Tibial artery (tissue), 4 donors: Measurements from ENCODE around the gene DNAJB8.
A peak's percentile ranks its signal among the peaks of the same experiment; 100 is the strongest.

ENCODE experiments used
- DNase-seq, 2 donors: peaks; one replicate each; pipeline ENCODE4 v3.0.0-alpha.2; 2019
- H3K27ac ChIP-seq, 2 donors: fragments of 200-600 bp; sonication (generic) in 1 of 2; 1 replicate in 1 of 2; 2 replicates in 1 of 2; pipeline ENCODE4 v1.5.1; 2018 to 2019; ENCODE audit warnings: mild to moderate bottlenecking in 1 of 2
- H3K27me3 ChIP-seq, 2 donors: fragments of 200-600 bp; sonication (generic) in 1 of 2; one replicate each; pipeline versions ENCODE4 v1.5.1 to v1.6.0; 2016 to 2019
- H3K36me3 ChIP-seq, 3 donors: fragments of 200-600 bp; sonication (generic) in 2 of 3; one replicate each; pipeline ENCODE4 v1.5.1; 2016 to 2019; ENCODE audit warnings: mild to moderate bottlenecking in 2 of 3
- H3K4me1 ChIP-seq, 4 donors: fragments of 200-600 bp; sonication (generic) in 2 of 4; 1 replicate in 3 of 4; 2 replicates in 1 of 4; pipeline ENCODE4 v1.5.1; 2016 to 2019
- H3K4me3 ChIP-seq, 2 donors: fragments of 200-600 bp; sonication (generic) in 1 of 2; 1 replicate in 1 of 2; 2 replicates in 1 of 2; pipeline ENCODE4 v1.5.1; 2018 to 2019; ENCODE audit warnings: mild to moderate bottlenecking in 2 of 2
- H3K9me3 ChIP-seq, 3 donors: fragments of 200-600 bp; sonication (generic) in 1 of 3; one replicate each; pipeline ENCODE4 v1.5.1; 2016 to 2019
- intact Hi-C: fragments of 100-400 bp; cut with DNase I; formaldehyde crosslinking; loops from one replicate; pipeline ENCODE4 v1.15.0; 2023; ENCODE audit warnings: low total_unique reads
- TF ChIP-seq, protein P1 (sequence below), 2 experiments: fragments of 200-600 bp in 1 of 2; fragments of 450-650 bp in 1 of 2; IDR thresholded peaks; one replicate each; pipeline ENCODE4 v1.5.1; 2017 to 2019; ENCODE audit warnings: antibody characterized with exemption in 2 of 2, mild to moderate bottlenecking in 1 of 2, moderate library complexity in 1 of 2

Gene DNAJB8

DNA sequence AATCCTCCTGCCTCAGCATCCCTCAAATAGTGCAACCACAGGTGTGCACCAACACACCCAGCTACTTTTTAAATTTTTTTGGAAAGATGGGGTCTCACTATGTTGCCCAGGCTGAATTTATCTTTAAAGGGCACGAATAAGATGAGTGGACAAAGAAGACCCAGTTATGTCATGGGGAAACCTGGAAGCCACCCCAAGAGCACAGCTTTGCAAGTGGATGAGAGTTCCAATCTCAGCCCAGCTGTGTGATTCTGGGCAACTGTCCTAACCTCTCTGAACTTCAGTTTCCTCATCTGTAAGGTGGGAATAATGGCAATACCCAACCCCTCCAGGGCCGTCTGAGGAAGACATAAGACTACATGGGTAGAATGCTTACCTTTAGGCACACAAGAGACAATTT lies 32.2 kb downstream of the DNAJB8 start:
- no peak for DNase-seq
- Histone ChIP-seq H3K4me1 (peaks cover 0 to 15% (median 12%) of the 10 kb centered on the region in 4 donors), H3K27me3 (peaks cover 0 to 73% of the 10 kb centered on the region in 2 donors), H3K27ac (no peak overlapping the region), H3K36me3 (no peaks in the 10 kb centered on the region), H3K9me3 (no peaks in the 10 kb centered on the region), H3K4me3 (no peak overlapping the region)
- intact Hi-C loops = no loop called here
- TF ChIP-seq, protein P1, sequence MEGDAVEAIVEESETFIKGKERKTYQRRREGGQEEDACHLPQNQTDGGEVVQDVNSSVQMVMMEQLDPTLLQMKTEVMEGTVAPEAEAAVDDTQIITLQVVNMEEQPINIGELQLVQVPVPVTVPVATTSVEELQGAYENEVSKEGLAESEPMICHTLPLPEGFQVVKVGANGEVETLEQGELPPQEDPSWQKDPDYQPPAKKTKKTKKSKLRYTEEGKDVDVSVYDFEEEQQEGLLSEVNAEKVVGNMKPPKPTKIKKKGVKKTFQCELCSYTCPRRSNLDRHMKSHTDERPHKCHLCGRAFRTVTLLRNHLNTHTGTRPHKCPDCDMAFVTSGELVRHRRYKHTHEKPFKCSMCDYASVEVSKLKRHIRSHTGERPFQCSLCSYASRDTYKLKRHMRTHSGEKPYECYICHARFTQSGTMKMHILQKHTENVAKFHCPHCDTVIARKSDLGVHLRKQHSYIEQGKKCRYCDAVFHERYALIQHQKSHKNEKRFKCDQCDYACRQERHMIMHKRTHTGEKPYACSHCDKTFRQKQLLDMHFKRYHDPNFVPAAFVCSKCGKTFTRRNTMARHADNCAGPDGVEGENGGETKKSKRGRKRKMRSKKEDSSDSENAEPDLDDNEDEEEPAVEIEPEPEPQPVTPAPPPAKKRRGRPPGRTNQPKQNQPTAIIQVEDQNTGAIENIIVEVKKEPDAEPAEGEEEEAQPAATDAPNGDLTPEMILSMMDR (IDR thresholded peaks at IDR 0.05) = no peak

DNA sequence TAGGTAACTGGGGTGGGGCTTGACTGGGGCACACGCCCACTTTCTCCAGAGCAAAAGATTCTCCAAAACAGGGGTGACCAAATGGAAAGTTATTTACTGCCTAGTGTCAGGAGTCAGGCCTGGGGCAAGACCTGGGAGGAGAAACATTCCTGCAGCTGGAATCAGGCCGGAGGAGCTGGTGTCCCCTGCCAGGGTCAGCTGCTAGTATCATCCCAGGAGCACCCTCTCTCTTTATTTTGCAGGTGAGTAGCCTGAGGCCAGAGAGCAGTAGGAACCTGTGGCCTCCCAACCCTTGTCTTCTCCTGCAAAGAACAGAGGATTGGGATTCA lies 32.9 kb downstream of the DNAJB8 start:
- H3K4me1 ChIP-seq = peaks cover 0 to 15% (median 12%) of the 10 kb centered on the region in 4 donors
- intact Hi-C loops = no loop called here
- no peaks in the 10 kb centered on the region for H3K9me3 ChIP-seq
- no peaks in the 10 kb centered on the region for H3K36me3 ChIP-seq
- no peak for DNase-seq
- no peak overlapping the region for H3K4me3 ChIP-seq
- H3K27me3 ChIP-seq = peaks cover 0 to 75% of the 10 kb centered on the region in 2 donors
- TF ChIP-seq, protein P1 (IDR thresholded peaks at IDR 0.05) = no peak
- H3K27ac ChIP-seq = no peak overlapping the region

DNA sequence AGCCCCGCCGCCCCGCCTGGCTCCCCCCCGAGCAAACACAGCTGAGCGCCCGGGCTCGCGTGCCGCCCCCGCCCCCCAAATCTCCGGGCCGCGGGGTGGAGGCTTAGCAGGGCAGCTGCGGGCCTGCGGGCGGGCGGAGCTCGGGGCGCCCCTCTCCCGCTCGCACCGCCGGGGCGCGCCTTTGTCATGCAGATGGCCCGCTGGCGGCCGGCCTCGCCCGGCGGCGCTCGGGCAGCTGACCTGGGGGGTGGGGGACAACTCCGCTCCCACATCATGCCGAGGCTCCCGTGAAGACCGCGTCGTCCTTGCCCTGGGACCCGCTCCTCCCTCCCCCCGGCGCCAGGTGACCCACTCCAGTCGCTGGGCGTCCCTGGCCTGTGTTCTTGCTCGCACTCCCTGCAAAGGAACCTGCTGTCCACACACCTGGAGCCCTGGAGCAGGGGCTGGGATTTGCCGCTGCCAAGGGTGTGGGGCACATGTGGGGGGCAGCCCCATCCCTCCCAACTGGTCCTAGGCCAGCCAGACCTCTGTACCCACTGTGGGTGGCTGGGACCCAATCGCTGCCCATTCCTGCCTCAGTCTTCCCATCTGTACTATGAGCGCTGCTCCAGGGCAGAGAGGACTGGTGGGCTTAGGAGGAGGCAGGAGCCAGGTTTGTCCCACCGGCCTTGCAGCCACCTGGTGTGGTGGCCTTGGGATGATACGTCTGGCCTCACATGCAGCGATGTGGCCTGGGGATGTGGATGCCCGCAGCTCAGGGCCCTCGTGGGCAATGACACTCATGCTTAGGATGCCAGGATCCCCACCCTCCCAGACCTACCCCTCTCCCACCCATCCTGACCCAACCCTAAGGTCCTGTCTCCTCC lies 33.5 kb downstream of the DNAJB8 start:
- Histone ChIP-seq H3K4me3 (peak overlapping the region; percentile 1 to 37), H3K36me3 (no peaks in the 10 kb centered on the region), H3K4me1 (peaks cover 0 to 15% (median 12%) of the 10 kb centered on the region in 4 donors), H3K9me3 (no peaks in the 10 kb centered on the region), H3K27ac (no peak overlapping the region), H3K27me3 (peaks cover 0 to 75% of the 10 kb centered on the region in 2 donors)
- intact Hi-C loops = no loop called here
- TF ChIP-seq, protein P1 (IDR thresholded peaks at IDR 0.05) = no peak
- DNase-seq = no peak

DNA sequence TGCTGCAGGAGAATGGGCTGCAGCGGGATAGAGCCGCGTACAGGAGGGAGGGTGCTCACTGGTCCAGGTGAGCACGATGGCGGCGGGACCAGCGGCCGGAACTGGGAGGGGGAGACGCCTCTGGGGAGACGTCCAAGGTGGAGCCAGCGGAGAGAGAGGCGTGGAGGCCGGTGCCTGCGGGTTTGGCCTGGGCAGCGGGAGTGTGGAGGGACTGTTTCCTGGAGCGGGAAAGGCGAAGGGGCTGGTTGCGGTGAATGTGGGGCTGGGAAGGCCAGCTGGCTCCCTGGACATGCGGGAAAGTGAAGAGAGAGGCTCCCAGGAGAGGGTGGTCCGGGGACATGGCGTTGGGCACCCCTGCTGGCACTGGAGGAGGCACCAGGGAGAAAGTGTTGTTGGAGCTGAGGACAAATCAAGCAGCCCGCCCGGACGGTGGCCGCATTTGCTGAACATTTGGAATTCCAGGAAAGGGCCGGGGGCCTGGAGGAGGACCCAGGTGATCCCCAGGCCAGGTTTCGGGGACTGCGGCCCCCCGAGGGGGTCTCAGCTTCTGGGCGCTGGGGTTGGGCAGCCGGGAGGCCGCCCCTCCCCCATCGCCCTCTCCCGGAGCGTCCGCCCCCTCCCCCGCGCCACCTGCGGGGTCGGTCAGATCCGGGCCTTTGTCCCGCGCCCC lies 34.3 kb downstream of the DNAJB8 start:
- intact Hi-C loops = no loop called here
- Histone ChIP-seq H3K4me3 (peak overlapping the region; percentile 1 to 37), H3K4me1 (peaks cover 0 to 15% (median 12%) of the 10 kb centered on the region in 4 donors), H3K9me3 (no peaks in the 10 kb centered on the region), H3K36me3 (no peaks in the 10 kb centered on the region), H3K27me3 (peaks cover 0 to 79% of the 10 kb centered on the region in 2 donors), H3K27ac (no peak overlapping the region)
- TF ChIP-seq, protein P1 (IDR thresholded peaks at IDR 0.05) = no peak
- no peak for DNase-seq

DNA sequence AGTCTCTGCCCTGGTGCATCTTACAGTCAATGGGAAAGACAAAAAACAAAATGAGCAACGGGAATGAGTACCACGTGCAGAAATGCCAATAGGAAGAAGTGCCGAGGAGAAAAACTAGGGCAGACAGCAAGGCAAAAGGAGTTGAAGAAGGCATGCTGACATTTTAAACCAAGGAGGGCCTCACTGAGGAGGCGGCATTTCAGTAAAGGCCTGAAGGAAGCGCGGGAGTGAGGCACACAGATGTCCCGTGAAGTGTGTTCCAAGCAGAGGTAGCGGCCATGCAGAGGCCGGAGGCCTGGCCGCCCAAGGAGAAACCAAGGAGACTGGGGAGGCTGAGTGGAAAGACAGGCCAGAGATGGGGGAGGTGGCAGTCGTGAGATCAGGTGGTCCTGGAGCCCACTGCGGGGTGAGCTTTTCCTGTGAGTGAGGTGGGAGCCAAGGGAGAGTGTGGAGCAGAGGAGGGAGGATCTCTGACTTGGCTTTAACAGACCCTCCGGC lies 34.8 kb downstream of the DNAJB8 start:
- no peaks in the 10 kb centered on the region for H3K9me3 ChIP-seq
- intact Hi-C loops = no loop called here
- H3K4me1 ChIP-seq = peaks cover 0 to 15% (median 12%) of the 10 kb centered on the region in 4 donors
- TF ChIP-seq, protein P1 (IDR thresholded peaks at IDR 0.05) = no peak
- no peak for DNase-seq
- no peak overlapping the region for H3K4me3 ChIP-seq
- H3K36me3 ChIP-seq = no peaks in the 10 kb centered on the region
- H3K27me3 ChIP-seq = peaks cover 0 to 84% of the 10 kb centered on the region in 2 donors
- no peak overlapping the region for H3K27ac ChIP-seq
